Fibroblast of skin of back (primary cell): ENCODE results near the gene ELP4.
"Not testable (repeated sequence)": the region's sequence is repeated elsewhere in the genome, so short reads cannot be mapped to it uniquely, and the experiment has no call there.

ENCODE experiments used
- DNase-seq: peaks from one replicate; pipeline ENCODE4 v3.0.0-alpha.2; 2013

ELP4 gene

GRCh38 chr11:31555938-31556337 is 46.4 kb downstream of the ELP4 start:
- no peak for DNase-seq

- no peak for DNase-seq
Measured at GRCh38 chr11:31558001-31558400, 48.4 kb downstream of the ELP4 start.

GRCh38 chr11:31560842-31561476 is 51.4 kb downstream of the ELP4 start:
- no peak for DNase-seq

- DNase-seq, result not testable (repeated sequence)
Measured at GRCh38 chr11:31564517-31564916, 55.0 kb downstream of the ELP4 start.

- not testable (repeated sequence) for DNase-seq
Measured at GRCh38 chr11:31574133-31574532, 64.6 kb downstream of the ELP4 start.

GRCh38 chr11:31575764-31576163 is 66.2 kb downstream of the ELP4 start:
- DNase-seq, result not testable (repeated sequence)

- not testable (repeated sequence) for DNase-seq
Measured at GRCh38 chr11:31579412-31579811, 69.8 kb downstream of the ELP4 start.

GRCh38 chr11:31582697-31583096 is 73.1 kb downstream of the ELP4 start:
- DNase-seq, result no peak

GRCh38 chr11:31598454-31598853 is 88.9 kb downstream of the ELP4 start:
- DNase-seq, result no peak

GRCh38 chr11:31601635-31602282 is 92.2 kb downstream of the ELP4 start:
- no peak for DNase-seq

GRCh38 chr11:31606893-31607292 is 97.3 kb downstream of the ELP4 start:
- no peak for DNase-seq

- DNase-seq, result peak; percentile 6
Measured at GRCh38 chr11:31607914-31608313, 98.3 kb downstream of the ELP4 start.

- DNase-seq, result no peak
Measured at GRCh38 chr11:31608995-31609394, 99.4 kb downstream of the ELP4 start.

- DNase-seq, result no peak
Measured at GRCh38 chr11:31610544-31610943, 101.0 kb downstream of the ELP4 start.

- no peak for DNase-seq
Measured at GRCh38 chr11:31617246-31617645, 107.7 kb downstream of the ELP4 start.

- DNase-seq, result no peak
Measured at GRCh38 chr11:31619980-31620379, 110.4 kb downstream of the ELP4 start.

GRCh38 chr11:31620434-31620833 is 110.9 kb downstream of the ELP4 start:
- no peak for DNase-seq

GRCh38 chr11:31625868-31626267 is 116.3 kb downstream of the ELP4 start:
- no peak for DNase-seq

- no peak for DNase-seq
Measured at GRCh38 chr11:31628111-31628510, 118.5 kb downstream of the ELP4 start.

- DNase-seq, result no peak
Measured at GRCh38 chr11:31636983-31637382, 127.4 kb downstream of the ELP4 start.

- no peak for DNase-seq
Measured at GRCh38 chr11:31640611-31641010, 131.0 kb downstream of the ELP4 start.

GRCh38 chr11:31641477-31642062 is 132.0 kb downstream of the ELP4 start:
- peak; percentile 32 for DNase-seq

GRCh38 chr11:31643857-31644256 is 134.3 kb downstream of the ELP4 start:
- DNase-seq, result peak; percentile 62

GRCh38 chr11:31645747-31646146 is 136.2 kb downstream of the ELP4 start:
- DNase-seq, result peak; percentile 93
